IPS-15b (cell line): ENCODE measurements around the gene ADGRB3.
"Not testable (repeated sequence)": the region's sequence is repeated elsewhere in the genome, so short reads cannot be mapped to it uniquely, and the experiment has no call there.

Experiments used
- H3K27me3 ChIP-seq: one replicate; pipeline ENCODE4 v1.6.1; 2013; ENCODE audit warnings: low read length; ENCODE audit not compliant: control insufficient read depth, insufficient read depth
- H3K36me3 ChIP-seq: one replicate; pipeline ENCODE4 v1.6.1; 2013; ENCODE audit warnings: low read length; ENCODE audit not compliant: control insufficient read depth, insufficient read depth
- H3K4me1 ChIP-seq: one replicate; pipeline ENCODE4 v1.6.1; 2013; ENCODE audit warnings: mild to moderate bottlenecking, low read length; ENCODE audit not compliant: control insufficient read depth, insufficient read depth
- H3K4me3 ChIP-seq: one replicate; pipeline ENCODE4 v1.5.1; 2013; ENCODE audit warnings: low read depth, low read length
- H3K9ac ChIP-seq: one replicate; pipeline ENCODE4 v1.6.1; 2013; ENCODE audit warnings: low read depth, mild to moderate bottlenecking, low read length
- H3K9me3 ChIP-seq: one replicate; pipeline ENCODE4 v1.6.1; 2013; ENCODE audit warnings: mild to moderate bottlenecking, low read length; ENCODE audit not compliant: control insufficient read depth, insufficient read depth

ADGRB3 gene

GRCh38 chr6:68651011-68651985 lies 16.2 kb downstream of the ADGRB3 start:
- H3K4me3 ChIP-seq, result no peak overlapping the region
- H3K9ac ChIP-seq, result no peak overlapping the region
- H3K36me3 ChIP-seq, result no peaks in the 10 kb centered on the region
- H3K4me1 ChIP-seq, result no peaks in the 10 kb centered on the region
- no peaks in the 10 kb centered on the region for H3K9me3 ChIP-seq
- no peaks in the 10 kb centered on the region for H3K27me3 ChIP-seq

GRCh38 chr6:68652117-68652536 lies 17.0 kb downstream of the ADGRB3 start:
- Histone ChIP-seq H3K9me3 (no peaks in the 10 kb centered on the region), H3K27me3 (no peaks in the 10 kb centered on the region), H3K36me3 (no peaks in the 10 kb centered on the region), H3K4me3 (no peak overlapping the region), H3K4me1 (no peaks in the 10 kb centered on the region), H3K9ac (no peak overlapping the region)

GRCh38 chr6:68653074-68653705 lies 18.1 kb downstream of the ADGRB3 start:
- Histone ChIP-seq H3K9ac (no peak overlapping the region), H3K4me3 (no peak overlapping the region), H3K9me3 (no peaks in the 10 kb centered on the region), H3K27me3 (no peaks in the 10 kb centered on the region), H3K4me1 (no peaks in the 10 kb centered on the region), H3K36me3 (no peaks in the 10 kb centered on the region)

GRCh38 chr6:68653706-68654089 lies 18.6 kb downstream of the ADGRB3 start:
- no peak overlapping the region for H3K9ac ChIP-seq
- no peaks in the 10 kb centered on the region for H3K27me3 ChIP-seq
- no peaks in the 10 kb centered on the region for H3K4me1 ChIP-seq
- no peaks in the 10 kb centered on the region for H3K36me3 ChIP-seq
- H3K9me3 ChIP-seq, result no peaks in the 10 kb centered on the region
- H3K4me3 ChIP-seq, result no peak overlapping the region

- H3K4me3 ChIP-seq, result no peak overlapping the region
- no peaks in the 10 kb centered on the region for H3K27me3 ChIP-seq
- no peaks in the 10 kb centered on the region for H3K9me3 ChIP-seq
- H3K4me1 ChIP-seq, result no peaks in the 10 kb centered on the region
- no peaks in the 10 kb centered on the region for H3K36me3 ChIP-seq
- H3K9ac ChIP-seq, result no peak overlapping the region
Measured at GRCh38 chr6:68654134-68654533, 19.1 kb downstream of the ADGRB3 start.

- no peaks in the 10 kb centered on the region for H3K36me3 ChIP-seq
- H3K9ac ChIP-seq, result no peak overlapping the region
- no peak overlapping the region for H3K4me3 ChIP-seq
- no peaks in the 10 kb centered on the region for H3K27me3 ChIP-seq
- H3K9me3 ChIP-seq, result no peaks in the 10 kb centered on the region
- no peaks in the 10 kb centered on the region for H3K4me1 ChIP-seq
Measured at GRCh38 chr6:68655028-68655427, 19.9 kb downstream of the ADGRB3 start.

- no peaks in the 10 kb centered on the region for H3K4me1 ChIP-seq
- H3K9ac ChIP-seq, result no peak overlapping the region
- H3K36me3 ChIP-seq, result no peaks in the 10 kb centered on the region
- no peaks in the 10 kb centered on the region for H3K9me3 ChIP-seq
- H3K4me3 ChIP-seq, result no peak overlapping the region
- H3K27me3 ChIP-seq, result no peaks in the 10 kb centered on the region
Measured at GRCh38 chr6:68657374-68658139, 22.5 kb downstream of the ADGRB3 start.

GRCh38 chr6:68658338-68658737 lies 23.3 kb downstream of the ADGRB3 start:
- H3K36me3 ChIP-seq, result no peaks in the 10 kb centered on the region
- no peak overlapping the region for H3K9ac ChIP-seq
- no peaks in the 10 kb centered on the region for H3K9me3 ChIP-seq
- H3K4me3 ChIP-seq, result no peak overlapping the region
- no peaks in the 10 kb centered on the region for H3K4me1 ChIP-seq
- H3K27me3 ChIP-seq, result no peaks in the 10 kb centered on the region

- H3K9me3 ChIP-seq, result no peaks in the 10 kb centered on the region
- H3K36me3 ChIP-seq, result no peaks in the 10 kb centered on the region
- no peaks in the 10 kb centered on the region for H3K4me1 ChIP-seq
- H3K4me3 ChIP-seq, result no peak overlapping the region
- no peak overlapping the region for H3K9ac ChIP-seq
- no peaks in the 10 kb centered on the region for H3K27me3 ChIP-seq
Measured at GRCh38 chr6:68673255-68673654, 38.2 kb downstream of the ADGRB3 start.

- no peaks in the 10 kb centered on the region for H3K4me1 ChIP-seq
- no peaks in the 10 kb centered on the region for H3K36me3 ChIP-seq
- H3K9me3 ChIP-seq, result no peaks in the 10 kb centered on the region
Measured at GRCh38 chr6:68675548-68675947, 40.5 kb downstream of the ADGRB3 start.

GRCh38 chr6:68676094-68676493 lies 41.0 kb downstream of the ADGRB3 start:
- not testable (repeated sequence) for H3K4me1 ChIP-seq, H3K4me3 ChIP-seq, H3K9ac ChIP-seq, H3K9me3 ChIP-seq, H3K36me3 ChIP-seq, H3K27me3 ChIP-seq

More at GRCh38 chr6:68675548-68675947, 40.5 kb downstream of the ADGRB3 start:
- Histone ChIP-seq H3K27me3 (no peaks in the 10 kb centered on the region), H3K9ac (no peak overlapping the region), H3K4me3 (no peak overlapping the region)
